Panc1 (cell line): ENCODE data around the gene MARCHF9. TPM values are rescaled to one million over a fixed set of nuclear protein-coding genes. Genes with fewer than 3 reads are reported as not detected.
"Not testable (repeated sequence)": the region's sequence is repeated elsewhere in the genome, so short reads cannot be mapped to it uniquely, and the experiment has no call there.

Experiments
- ATAC-seq: fragments of 200-7000 bp; cut with Tn5 transposase; 2 replicates; pipeline ENCODE4 v1.9.1; 2020; ENCODE audit warnings: mild to moderate bottlenecking, moderate library complexity
- BruUV-seq: library from RNA; stranded (reverse); fragments of 400-500 nt; replicated peaks from 2 replicates; lab custom pipeline; 2021; lab: Mats Ljungman, UMichigan
- CTCF ChIA-PET: fragments of 300-600 bp; sonication (Branson Sonifier 250); formaldehyde crosslinking; loops from one replicate; lab custom pipeline; 2022; ENCODE audit warnings: antibody characterized with exemption; lab: Charles Lee
- POLR2A ChIA-PET: fragments of 300-600 bp; sonication (Branson Sonifier 250); formaldehyde crosslinking; loops from one replicate; lab custom pipeline; 2022; ENCODE audit warnings: antibody characterized with exemption; lab: Charles Lee
- DNase-seq: peaks from one replicate; pipeline ENCODE4 v3.0.0-alpha.2; 2010; ENCODE audit warnings: low read depth, low spot score
- H3K27ac ChIP-seq: 2 replicates; pipeline ENCODE4 v1.5.1; 2011; ENCODE audit warnings: mild to moderate bottlenecking, low read length, inconsistent platforms
- H3K27me3 ChIP-seq: fragments of 200-500 bp; sonication (Bioruptor generic); 2 replicates; pipeline ENCODE4 v1.6.0; 2014; ENCODE audit warnings: low read length, inconsistent platforms; ENCODE audit not compliant: control insufficient read depth, insufficient read depth
- H3K36me3 ChIP-seq: fragments of 200-500 bp; sonication (Bioruptor generic); 2 replicates; pipeline ENCODE4 v1.5.1; 2014; ENCODE audit warnings: inconsistent platforms, mild to moderate bottlenecking, low read length, moderate library complexity; ENCODE audit not compliant: control insufficient read depth, insufficient read depth
- H3K4me1 ChIP-seq: 2 replicates; pipeline ENCODE4 v1.5.1; 2011; ENCODE audit warnings: inconsistent platforms, mild to moderate bottlenecking, low read length, moderate library complexity; ENCODE audit not compliant: control insufficient read depth, insufficient read depth
- H3K4me3 ChIP-seq, 2 experiments: 2 replicates each; pipeline ENCODE4 v1.5.1; 2011 to 2012; ENCODE audit warnings: low read depth in 2 of 2, low read length in 2 of 2, mild to moderate bottlenecking in 2 of 2, inconsistent platforms in 1 of 2, moderate library complexity in 1 of 2
- H3K9me3 ChIP-seq: fragments of 200-500 bp; sonication (Bioruptor generic); 2 replicates; pipeline ENCODE4 v1.5.1; 2014; ENCODE audit warnings: low read depth, mild to moderate bottlenecking, inconsistent platforms, low read length, moderate library complexity; ENCODE audit not compliant: control insufficient read depth, insufficient read depth
- CTCF ChIP-seq: fragments of 450-650 bp; IDR thresholded peaks from 2 replicates; pipeline ENCODE4 v1.5.1; 2017; ENCODE audit warnings: mild to moderate bottlenecking
- POLR2AphosphoS5 ChIP-seq: IDR thresholded peaks from 2 replicates; pipeline ENCODE4 v1.6.1; 2012; ENCODE audit warnings: mild to moderate bottlenecking, low read depth, low read length, moderate library complexity
- REST ChIP-seq, 2 experiments: IDR thresholded peaks; 2 replicates each; pipeline ENCODE4 v1.6.1; 2011 to 2012; ENCODE audit warnings: low read depth in 2 of 2, control low read depth in 1 of 2, low read length in 1 of 2, mild to moderate bottlenecking in 1 of 2, moderate library complexity in 1 of 2; ENCODE audit not compliant: insufficient read depth in 1 of 2
- SIN3A ChIP-seq: IDR thresholded peaks from 2 replicates; pipeline ENCODE4 v1.6.1; 2012; ENCODE audit warnings: low read depth, mild to moderate bottlenecking, low read length, moderate library complexity, borderline replicate concordance; ENCODE audit not compliant: insufficient read depth
- TCF7L2 ChIP-seq: IDR thresholded peaks from 2 replicates; pipeline ENCODE4 v1.6.1; 2011; ENCODE audit warnings: mild to moderate bottlenecking, low read depth, low read length, inconsistent platforms
- in situ Hi-C: cut with HindIII; loops from 2 replicates; pipeline ENCODE4 v1.10.0; 2016; ENCODE audit warnings: low sequenced_read_pairs, low pct_unique_long_range_greater_than_20kb
- intact Hi-C: fragments of 100-400 bp; cut with micrococcal nuclease; formaldehyde crosslinking; loops from one replicate; pipeline ENCODE4 v1.10.0; 2022; ENCODE audit not compliant: unreplicated experiment
- total RNA-seq: library from RNA; stranded (reverse); gene quantifications from one replicate; pipeline ENCODE4 v1.2.1, GENCODE V29; 2021; ENCODE audit not compliant: unreplicated experiment

Gene MARCHF9
- total RNA-seq, 1 experiment from 2014 or later = 2.3 TPM

GRCh38 chr12:57772429-57773322 is 17.8 kb downstream of the MARCHF9 start, which contains the start of gene EEF1AKMT3:
EEF1AKMT3 (plus strand) TSS chr12:57772614; CDS start chr12:57772725, 111 bp downstream.
- POLR2A ChIA-PET = interaction anchor here (0.6 kb wide), 1 partner anchor 132 kb away, joined by 9 read pairs; no protein-coding TSS in a partner anchor
- Histone ChIP-seq H3K4me1 (peaks cover 6% of the 10 kb centered on the region), H3K9me3 (no peaks in the 10 kb centered on the region), H3K27ac (peak within 1 kb of the TSS; percentile 96), H3K27me3 (no peaks in the 10 kb centered on the region), H3K4me3 (peak within 1 kb of the TSS; percentile 81 to 94), H3K36me3 (peaks cover 2% of the 10 kb centered on the region; the same call in 1 of the 2 replicates)
- ATAC-seq = peak; percentile 77
- intact Hi-C loops = no loop called here
- in situ Hi-C loops = no loop called here
- DNase-seq = no peak
- TF ChIP-seq POLR2AphosphoS5 = no peak
- TF ChIP-seq CTCF = no peak
- no peak for TF ChIP-seq TCF7L2
- TF ChIP-seq SIN3A = no peak
- no peak for TF ChIP-seq REST (IDR thresholded peaks at IDR 0.05; ENCODE audit: insufficient read depth in 1 of 2, low read depth in 2 of 2, low read length in 1 of 2)
- BruUV-seq = no TSS peak
- CTCF ChIA-PET = no interaction called here

GRCh38 chr12:57774634-57775033 is 19.7 kb downstream of the MARCHF9 start:
- not testable (repeated sequence) for H3K4me1 ChIP-seq, H3K36me3 ChIP-seq
- POLR2A ChIA-PET = interaction anchor here (0.6 kb wide), 1 partner anchor 31 kb away, joined by 3 read pairs; no protein-coding TSS in a partner anchor

More at GRCh38 chr12:57774634-57775033, 19.7 kb downstream of the MARCHF9 start:
- intact Hi-C loops, BruUV-seq, H3K4me3 ChIP-seq, H3K9me3 ChIP-seq, DNase-seq, ATAC-seq, in situ Hi-C loops, H3K27ac ChIP-seq, H3K27me3 ChIP-seq: not testable (repeated sequence)
- CTCF ChIA-PET = interaction anchor here (0.6 to 0.7 kb wide), 3 partner anchors 122 to 670 kb away, joined by 3 read pairs; no protein-coding TSS in a partner anchor
